ENCODE results near the gene DMKN.
"Not testable (repeated sequence)": the region's sequence is repeated elsewhere in the genome, so short reads cannot be mapped to it uniquely, and the experiment has no call there.

DMKN gene

DNA sequence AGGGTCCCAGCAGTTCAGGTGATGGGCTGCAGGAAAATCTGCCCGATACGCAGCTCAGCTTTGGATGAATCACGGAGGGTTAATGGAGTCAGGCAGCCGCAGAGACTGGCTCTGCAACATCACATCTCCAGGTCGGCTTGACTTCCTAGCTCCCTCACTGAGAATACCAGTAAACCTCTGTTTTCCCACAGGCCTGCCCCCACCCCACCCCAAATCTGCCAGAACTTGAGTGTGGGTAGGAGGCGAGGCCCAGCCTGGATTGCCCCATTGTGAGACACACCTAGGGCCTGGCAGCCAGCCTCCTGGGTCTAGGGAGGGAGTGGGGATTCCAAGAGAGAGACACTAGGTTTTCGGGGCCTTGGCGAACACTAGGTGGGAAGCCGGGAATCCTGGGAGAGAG is 19.5 kb downstream of the DMKN start:
- no peak for DNase-seq

DNA sequence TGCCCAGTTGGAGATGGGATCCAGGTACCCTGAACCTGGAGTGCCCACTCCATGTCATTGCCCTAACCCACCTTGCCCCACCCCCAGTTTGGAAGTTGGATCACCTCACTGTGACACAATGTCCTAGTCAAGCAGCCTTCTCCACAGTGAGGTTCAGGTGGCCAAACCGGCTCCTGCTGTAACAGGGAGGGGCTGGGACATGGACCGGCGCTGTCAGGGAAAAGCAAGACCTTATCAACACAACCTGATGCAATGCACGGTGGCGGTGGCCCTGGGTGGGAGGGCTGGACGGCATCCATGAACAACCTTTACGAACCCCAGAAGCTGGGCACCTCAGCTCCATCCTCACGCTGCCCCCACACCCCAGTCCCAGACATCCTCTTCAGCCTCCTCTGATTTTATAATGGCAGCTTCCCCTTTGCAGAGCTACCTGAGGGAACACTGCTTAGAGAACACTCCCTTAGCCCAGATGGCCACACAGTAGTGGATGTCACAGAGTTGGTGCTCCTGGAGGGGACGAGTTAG is 21.6 kb downstream of the DMKN start:
- DNase-seq, result no peak

DNA sequence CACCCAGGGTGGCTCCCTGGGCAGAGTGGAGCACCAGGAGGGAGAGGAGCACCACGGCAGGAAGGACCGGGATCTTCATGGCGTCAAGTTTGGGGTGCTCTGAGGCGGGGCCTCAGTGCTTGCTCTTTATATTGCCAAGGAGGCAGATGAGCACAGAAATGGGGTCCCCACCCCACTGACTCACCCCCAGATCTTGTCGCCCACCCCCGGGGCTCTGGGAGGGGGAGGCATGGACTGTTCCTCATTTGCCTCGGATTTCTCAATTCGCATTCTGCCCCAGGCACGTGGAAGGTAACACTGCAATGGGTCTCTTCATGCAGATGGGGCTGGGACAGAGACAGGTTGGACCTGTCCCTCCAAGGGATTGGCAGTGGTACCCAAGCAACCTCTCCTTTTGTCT is 23.1 kb downstream of the DMKN start, which contains the start of gene KRTDAP:
TSS of gene KRTDAP (minus strand) at position 101 of the 400 bp plus-strand sequence. CDS start at position 79, 22 bp downstream.
- no peak for DNase-seq

DNA sequence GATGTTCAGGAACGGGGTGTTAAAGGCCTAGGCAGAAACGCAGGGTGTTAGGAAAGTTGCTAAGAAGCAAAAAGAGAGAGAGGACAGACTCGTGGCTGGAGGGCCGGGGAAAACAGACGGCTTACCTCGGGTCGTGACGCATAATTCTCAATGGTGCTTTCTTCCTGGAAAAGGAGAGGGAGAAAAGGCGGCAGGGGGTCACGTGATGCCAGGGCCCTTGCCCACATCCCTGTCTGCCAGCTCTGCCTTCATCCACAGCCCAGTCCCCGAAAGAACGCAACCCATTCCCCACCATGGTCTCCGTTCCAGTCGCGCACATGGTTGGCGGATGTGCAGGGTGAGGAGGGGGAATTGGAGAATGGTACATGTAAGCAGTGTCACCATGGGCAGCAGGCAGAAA is 24.8 kb downstream of the DMKN start:
- no peak for DNase-seq

DNA sequence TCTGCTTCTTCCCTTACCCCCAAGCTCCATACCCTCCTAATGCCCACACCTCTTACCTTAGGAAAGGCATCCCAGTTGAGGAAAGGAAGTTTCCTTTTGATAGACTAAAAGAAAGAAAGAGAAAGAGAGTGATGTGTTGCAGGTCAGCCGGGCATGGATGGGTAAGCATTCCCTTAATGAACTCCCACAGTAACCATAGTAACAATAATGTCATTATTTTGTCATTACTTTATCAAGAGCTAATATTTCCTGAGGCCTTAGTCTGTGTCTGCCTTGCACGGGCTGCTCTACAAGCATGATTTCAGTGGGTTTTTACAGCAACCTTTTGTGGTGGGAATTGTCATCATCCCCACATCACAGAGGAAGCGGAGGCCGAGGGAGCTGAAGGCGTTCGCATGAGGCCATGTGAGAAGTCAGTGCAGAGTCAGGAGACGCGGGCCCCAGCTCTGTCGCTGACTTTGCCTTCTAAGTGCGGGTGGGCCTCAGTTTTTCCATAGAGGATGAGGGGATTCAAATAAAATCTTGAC is 25.7 kb downstream of the DMKN start:
- no peak for DNase-seq

DNA sequence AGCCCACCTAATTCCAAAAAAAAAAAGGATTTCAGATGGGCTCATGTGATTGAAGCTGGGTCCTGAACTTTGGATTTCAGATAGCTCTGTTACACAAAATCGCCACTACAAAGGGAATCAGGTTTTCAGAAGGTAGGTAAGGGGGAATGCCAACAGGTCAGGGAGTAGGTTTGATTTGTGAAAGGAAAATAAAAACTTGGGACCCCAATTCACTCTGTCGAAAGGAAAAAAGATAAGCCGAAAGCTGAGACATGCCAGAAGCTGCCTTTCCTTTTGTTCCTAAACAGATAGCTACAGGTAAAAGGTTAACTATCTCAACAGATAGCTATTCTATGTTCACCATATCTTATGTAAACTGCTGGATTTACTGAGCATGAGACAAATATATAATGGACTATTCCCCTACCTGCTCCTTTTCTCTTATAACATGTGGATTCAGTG is 27.2 kb downstream of the DMKN start:
- DNase-seq, result no peak

DNA sequence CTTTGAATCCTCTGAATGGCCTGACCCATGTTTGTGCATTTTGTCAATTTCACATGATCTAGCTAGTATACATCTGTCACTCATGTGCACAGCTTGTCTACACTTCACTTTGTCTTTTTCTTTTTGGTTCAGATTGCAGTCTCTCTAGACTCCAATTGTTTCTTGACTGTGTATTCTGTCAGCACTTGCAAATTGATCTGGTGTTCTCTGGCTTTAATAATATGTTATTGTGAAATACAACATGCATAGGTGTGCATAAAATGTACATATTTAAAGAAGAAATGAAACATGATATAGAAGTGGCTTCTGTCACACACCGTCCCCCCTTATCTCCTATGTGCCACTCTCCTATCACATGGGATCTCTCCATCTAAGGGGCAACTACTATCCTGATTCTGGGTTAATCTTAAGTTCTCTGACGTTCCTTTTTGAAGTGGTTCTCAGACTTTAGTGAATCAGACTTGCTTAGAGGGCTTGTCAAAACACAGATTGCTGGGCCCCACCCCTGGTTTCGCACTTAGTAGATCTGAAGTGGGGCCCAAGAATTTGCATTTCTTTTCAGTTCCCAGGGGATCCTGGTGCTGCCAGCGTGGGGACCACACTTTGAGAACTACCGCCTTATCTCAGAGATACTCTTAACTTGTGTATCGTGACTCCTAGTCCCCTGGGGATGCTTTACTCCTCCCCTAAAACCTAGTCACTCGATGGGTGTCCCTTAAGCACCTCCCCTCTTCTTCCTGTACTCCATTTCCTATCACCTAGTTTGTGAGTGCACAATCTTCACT is 29.0 kb downstream of the DMKN start:
- DNase-seq, result peak; percentile 43

DNA sequence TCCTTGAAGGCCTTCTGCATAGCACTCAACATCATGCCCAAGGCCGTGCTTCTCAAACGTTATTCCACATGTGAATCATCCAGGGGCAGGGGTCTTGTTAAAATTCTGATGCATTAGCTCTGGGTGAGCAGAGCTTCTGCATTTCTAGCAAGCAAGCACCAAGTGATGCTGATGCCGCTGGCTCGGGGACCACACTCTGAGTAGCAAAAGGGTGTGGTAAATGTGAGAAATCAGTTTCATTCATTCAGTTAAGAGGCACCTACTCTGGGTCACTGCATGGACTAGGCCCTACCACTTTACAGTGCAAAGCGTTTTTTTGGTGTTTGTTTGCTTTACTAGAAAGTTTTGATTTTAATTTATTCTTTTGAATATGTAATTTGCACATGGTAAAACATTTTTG is 30.4 kb downstream of the DMKN start:
- DNase-seq, result no peak

DNA sequence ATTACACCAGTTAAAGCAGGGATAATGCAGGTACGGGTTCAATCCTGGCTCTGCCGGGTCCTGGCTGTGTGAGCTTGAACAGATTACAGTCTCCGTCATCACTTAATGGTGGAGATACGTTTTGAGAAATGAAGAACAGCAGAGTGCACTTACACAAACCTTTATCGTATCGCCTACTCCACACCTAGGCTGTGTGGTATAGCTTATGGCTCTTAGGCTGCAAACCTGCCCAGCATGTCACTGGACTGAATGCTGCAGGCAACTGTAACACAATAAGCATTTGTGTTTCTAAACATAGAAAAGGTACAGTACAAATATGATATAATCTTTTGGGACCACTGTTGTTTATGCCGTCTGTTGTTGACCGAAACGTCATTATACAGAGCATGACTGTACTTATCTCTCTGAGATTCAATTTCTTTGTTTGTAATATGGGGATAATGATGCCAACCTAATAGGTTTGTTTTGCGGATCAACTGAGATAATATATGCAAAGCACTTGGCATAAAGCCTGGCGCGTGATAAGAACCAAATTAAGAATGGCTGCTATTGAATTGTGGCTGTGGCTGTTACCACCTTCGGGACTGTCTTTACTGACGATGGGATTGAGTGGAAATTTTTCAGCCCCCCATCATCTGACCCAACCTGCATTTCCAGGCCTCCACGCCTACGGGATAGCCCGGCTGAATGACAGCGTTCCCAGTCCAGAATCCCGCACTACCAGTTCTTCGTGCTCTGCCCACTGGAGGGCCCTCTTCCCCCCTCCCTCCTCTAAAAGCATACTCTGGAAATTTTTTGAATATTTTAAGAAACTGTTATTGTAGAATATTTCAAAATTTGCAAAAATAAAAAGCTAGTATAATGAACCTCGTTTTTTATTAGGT is 34.4 kb downstream of the DMKN start:
- DNase-seq, result peak; percentile 3

DNA sequence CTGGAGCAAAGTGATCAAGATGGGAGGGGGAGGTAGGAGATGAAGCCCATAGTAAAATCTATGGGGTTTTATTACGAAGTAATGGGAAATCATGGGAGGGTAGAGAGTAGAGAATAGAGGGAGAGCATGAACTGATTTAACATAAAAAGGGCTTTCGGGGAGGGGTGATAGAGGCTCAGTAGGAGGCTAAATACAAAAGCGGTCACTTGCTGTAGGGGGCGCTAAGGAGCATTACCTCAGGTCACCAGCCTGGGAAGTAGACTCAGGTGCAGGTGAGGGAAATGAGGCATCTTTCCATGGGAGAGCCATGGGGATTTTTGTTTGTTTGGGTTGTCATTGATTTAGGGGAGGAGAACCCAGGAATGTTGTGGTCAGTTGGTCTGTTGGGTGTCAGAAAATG is 37.3 kb downstream of the DMKN start:
- DNase-seq, result no peak

DNA sequence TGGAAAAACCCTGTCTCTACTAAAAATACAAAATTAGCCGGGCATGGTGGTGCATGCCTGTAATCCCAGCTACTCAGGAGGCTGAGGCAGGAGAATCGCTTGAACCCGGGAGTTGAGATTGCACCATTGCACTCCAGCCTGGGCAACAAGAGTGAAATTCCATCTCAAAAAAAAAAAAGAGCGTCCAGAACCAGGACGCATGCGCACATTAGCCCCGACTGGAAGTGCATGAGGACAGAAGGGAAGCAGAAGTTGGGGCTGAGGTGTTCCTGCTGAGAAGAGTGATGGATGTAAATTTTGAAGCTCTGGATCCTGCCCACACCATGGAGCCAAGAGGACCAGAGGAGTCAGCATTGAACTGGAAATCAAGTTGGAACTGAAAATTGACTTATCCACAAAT is 38.9 kb downstream of the DMKN start:
- not testable (repeated sequence) for DNase-seq

DNA sequence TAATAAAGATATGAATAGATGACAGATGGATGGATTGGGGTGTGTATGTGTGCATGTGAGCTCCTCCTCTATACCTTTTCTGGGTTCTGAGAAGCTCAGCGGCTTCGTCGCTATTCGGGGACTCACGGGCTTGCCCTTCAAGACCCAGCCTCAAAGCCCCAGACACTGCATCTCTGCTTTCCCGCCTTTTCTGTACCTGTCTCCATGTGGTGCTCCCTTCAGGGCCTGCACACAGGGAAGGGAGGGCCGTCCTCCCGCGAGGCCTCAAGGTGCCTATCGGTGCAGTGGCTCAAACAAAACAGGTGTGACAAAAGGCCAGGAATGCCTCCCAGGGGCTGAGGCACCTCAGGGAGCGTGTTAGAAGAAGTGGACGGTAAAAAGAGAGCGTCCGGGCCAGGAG is 39.3 kb downstream of the DMKN start:
- DNase-seq, result no peak

DNA sequence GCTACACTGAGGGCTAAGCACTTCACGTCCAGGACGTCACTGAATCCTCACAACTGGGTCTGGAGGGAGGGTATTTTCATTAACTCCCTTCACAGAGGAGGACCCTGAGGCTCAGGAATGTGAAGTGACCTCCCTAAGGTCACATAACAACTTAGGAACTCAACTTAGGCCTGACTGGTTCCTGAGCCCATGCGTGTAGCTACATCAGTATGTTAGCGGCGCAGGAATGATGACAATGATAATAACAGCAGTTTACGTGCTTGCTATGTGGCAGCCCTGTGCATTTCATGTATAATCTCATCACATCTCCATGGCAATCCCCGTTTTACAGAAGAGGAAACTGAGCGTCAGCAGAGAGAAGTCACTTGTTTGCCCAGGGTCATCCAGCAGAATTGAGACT is 41.5 kb downstream of the DMKN start:
- no peak for DNase-seq

DNA sequence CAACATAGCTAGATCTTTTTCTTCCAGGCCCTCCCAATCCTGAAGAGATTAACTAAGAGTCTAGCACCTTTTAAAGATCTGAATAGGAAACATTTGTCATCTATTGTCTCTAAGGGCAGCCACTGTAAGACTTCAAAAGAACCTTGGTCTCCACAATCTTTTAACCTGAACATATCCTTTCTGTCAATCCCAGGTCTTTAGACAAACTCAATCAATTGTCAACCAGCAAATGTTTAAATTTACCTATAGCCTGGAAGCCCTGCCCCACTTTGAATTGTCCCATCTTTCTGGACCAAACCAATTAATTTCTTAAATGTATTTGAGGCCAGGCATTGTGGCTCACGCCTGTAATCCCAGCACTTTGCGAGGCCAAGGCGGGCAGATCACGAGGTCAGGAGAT is 42.4 kb downstream of the DMKN start:
- DNase-seq, result not testable (repeated sequence)

DNA sequence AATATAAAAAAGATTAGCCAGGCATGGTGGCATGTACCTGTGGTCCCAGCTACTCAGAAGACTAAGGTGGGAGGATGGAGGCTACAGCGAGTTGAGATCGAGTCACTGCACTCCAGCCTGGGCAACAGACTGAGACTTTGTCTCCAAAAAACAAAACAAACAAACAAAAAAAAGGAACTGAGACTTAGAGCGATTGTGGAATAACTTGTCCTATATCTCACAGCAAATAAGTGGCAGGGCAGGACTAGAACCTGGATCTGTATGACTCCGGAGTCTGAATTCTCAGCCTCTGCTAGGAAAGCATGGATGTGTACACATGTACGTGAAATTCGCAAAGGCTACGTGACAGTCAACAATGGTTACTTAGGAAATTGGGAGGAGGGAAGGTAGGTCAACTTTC is 43.3 kb downstream of the DMKN start:
- DNase-seq, result no peak

DNA sequence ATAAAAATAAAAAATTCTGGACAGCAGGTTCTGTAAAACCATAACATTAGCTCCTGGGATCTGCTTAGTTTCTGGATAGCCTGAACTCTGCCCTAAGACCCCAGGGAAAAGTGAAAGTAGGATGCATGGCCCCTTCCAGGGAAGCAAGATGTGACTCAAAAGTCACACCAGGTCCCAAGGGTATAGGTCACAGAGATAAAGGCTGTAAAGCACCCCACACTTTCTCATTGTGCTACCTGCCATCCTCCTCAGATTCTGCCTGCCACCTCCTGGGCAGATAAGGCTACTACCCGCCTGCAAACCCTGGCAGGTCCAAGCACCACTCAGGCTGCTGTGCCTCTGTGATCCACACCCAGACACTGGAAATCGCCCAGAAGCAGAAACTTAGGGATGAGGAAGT is 44.8 kb downstream of the DMKN start:
- peak; percentile 46 for DNase-seq

DNA sequence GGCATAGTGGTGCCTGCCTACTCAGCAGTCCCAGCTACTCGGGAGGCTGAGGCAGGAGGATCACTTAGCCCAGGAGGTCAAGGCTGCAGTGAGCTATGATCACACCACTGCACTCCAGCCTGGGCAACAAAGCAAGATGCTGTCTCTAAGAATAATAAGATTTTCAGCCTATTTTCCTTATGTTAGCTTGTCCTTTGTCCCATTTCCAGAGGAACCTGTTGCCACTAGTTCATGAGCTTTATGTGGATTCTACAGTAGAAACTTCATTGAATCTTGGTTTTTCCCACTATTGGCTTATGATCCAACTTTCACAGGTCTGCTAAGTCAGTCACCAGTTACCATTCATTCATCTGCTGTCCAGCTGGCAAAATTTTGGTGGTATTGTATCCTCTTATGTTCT is 47.2 kb downstream of the DMKN start:
- DNase-seq, result no peak

DNA sequence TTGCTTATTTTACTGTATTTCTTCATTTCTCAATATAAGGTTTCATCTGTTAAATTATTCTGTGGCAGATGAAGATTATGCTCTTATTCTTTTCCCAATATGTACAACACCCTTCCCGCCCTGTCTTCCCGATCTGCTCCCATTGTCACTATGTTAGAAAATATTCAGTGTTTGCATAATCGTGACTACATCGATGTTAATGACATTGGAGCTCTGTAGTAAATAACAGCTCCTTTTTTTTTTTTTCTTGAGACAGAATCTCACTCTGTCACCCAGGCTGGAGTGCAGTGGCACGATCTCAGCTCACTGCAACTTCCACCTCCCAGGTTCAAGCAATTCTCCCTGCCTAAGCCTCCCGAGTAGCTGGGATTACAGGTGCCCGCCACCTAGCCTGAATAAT is 50.5 kb downstream of the DMKN start:
- peak; percentile 3 for DNase-seq

DNA sequence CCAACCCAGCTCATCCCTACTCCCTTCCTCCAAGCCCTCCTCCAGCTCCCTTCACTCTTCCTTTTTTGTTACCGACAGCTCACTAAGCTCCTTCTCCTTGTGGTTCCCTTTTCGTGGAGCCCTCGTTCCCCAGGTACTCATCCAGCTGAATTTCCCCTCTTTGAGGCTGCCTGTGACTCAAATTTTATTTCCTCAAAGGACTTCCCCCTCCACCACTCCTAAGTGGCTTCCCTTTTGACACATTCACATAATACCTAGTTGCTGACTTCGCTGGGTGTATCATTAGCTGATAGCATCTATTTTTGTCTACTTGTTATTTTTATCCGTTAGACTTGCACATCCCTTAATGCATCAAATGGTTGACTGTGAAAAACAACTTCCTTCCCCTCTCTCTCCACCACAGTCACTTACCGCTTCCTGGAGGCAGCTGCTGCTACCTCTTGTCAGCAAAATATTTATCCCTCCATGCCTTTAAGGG is 50.9 kb downstream of the DMKN start:
- no peak for DNase-seq

DNA sequence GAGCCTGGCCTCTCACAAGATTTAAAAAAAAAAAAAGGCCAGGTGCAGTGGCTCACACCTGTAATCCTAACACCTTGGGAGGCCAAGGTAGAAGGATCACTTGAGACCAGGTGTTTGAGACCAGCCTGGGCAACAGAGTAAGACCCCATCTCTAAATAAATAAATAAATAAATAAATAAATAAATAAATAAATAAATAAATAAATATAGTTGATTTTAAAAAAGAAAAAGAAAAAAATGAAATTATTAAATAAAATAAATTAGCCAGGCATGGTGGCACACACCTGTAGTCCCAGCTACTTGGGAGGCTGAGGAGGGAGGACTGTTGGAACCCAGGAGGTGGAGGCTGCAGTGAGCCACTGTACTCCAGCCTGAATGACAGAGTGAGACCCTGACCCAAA is 51.7 kb downstream of the DMKN start:
- not testable (repeated sequence) for DNase-seq

DNA sequence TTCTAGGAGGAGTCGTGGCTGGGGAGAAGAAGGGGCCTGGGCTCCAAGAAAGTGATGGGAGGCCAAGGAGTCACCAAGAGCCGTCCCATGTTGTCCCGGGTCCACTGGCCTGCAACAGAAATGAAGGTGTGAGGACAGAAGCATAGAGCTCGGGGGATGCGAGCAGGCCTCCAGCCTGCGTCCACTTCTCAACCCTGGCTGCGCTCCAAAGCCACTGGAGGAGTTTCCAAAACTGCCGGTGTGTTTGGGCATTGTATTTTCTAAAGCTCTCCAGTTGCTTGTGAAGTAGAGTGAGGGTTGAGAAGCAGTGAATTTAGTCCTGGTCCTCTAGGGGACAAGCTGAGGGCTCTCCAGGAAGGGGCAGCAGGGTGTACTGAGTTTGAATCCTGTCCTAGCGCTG is 52.4 kb downstream of the DMKN start:
- no peak for DNase-seq

DNA sequence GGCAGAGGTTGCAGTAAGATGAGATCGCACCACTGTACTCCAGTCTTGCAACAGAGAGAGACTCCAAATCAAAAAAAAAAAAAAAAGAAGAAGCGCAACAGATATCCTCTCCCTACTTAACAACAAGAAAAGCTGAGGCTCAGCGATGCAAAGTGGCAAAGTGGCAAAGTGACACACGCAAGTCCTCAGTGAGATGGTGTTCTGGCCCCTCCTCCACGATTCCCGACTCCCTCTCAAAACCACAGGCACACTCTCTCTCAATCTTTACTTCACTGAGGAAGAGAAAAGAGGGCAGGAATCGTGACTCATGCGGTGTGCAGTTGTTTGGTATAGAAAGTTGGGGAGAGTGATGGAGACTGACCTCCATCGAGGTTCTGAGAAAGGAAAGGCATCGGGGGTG is 52.8 kb downstream of the DMKN start:
- no peak for DNase-seq

DNA sequence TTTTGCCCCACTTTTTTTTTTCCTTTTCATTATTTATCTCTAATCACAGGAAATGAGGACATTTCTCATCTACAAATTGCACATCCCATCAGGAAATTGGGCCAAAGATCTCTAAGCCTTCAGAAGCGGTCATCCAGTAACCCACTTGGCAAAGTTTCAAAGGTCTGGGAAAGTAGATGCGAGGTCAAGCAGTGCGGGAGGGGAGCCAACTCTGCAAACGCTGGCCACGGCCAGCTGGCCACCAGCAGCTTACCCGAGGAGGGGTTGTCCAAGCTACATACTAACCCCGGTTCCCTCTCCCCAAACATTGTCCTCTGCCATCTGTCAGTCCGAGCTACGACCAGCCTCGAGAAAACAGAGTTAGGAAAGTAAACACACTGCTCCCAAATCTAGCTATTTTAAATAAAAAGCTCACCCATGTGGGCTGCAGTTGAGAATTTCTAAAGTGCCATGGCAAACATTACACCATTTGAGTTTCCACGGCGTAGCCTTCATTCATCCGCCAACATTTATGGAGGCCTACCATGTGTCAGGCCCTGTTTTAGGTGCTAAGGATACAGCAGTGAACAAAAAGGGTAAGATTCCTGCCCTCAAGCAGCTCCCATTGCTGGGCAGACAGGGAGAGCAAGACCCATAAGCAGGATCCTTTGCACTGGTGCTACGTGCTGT is 53.9 kb downstream of the DMKN start:
- no peak for DNase-seq

Data from NCI-H2171 treated with DMSO at 0.1 percent for 48 hours (cell line).